NT2/D1 (cell line): ENCODE measurements around the gene FAF1.

Experiments used
- YY1 ChIP-seq: IDR thresholded peaks from 2 replicates; pipeline ENCODE4 v1.6.1; 2011; ENCODE audit not compliant: insufficient read length, insufficient read depth
- ZNF274 ChIP-seq: IDR thresholded peaks from 2 replicates; pipeline ENCODE4 v1.6.1; 2011; ENCODE audit warnings: mild to moderate bottlenecking, low read depth, low read length

- no peak for TF ChIP-seq YY1
- TF ChIP-seq ZNF274, result no peak
Observed at GRCh38 chr1:50936321-50936720, 23.7 kb downstream of the FAF1 start.
